K562 (cell line): ENCODE measurements around the gene KCNK18.

ENCODE experiments used
- CHCHD3 ChIP-seq: fragments of 250-450 bp; sonication (Bioruptor Pico); IDR thresholded peaks from 2 replicates; pipeline ENCODE4 v2.1.2; 2022; ENCODE audit warnings: mild to moderate bottlenecking
- CHD2 ChIP-seq: IDR thresholded peaks from 2 replicates; pipeline ENCODE4 v1.6.1; 2011; ENCODE audit warnings: low read depth, low read length
- LEF1 ChIP-seq: fragments of 450-650 bp; IDR thresholded peaks from 2 replicates; pipeline ENCODE4 v1.6.1; 2016; ENCODE audit warnings: mild to moderate bottlenecking
- NRF1 ChIP-seq, 2 experiments: fragments of 450-650 bp; IDR thresholded peaks in 1 of 2; conservative IDR thresholded peaks in 1 of 2; 2 replicates each; pipeline ENCODE4 v1.6.1; 2014; ENCODE audit warnings: mild to moderate bottlenecking in 2 of 2
- PREB ChIP-seq: sonication (generic); formaldehyde crosslinking; IDR thresholded peaks from 2 replicates; pipeline ENCODE4 v1.8.1; 2023; ENCODE audit warnings: mild to moderate bottlenecking, missing genetic modification reagents
- SMAD3 ChIP-seq: fragments of 450-650 bp; formaldehyde crosslinking; conservative IDR thresholded peaks from 2 replicates; pipeline ENCODE4 v1.4.0; 2020; ENCODE audit warnings: mild to moderate bottlenecking

- no peak for TF ChIP-seq CHD2
- no peak for TF ChIP-seq NRF1 (conservative IDR thresholded peaks at IDR 0.05 in 1 of 2, IDR thresholded peaks at IDR 0.05 in 1 of 2)
- no peak for TF ChIP-seq SMAD3
- TF ChIP-seq PREB (CRISPR knock-in tag): no peak
- TF ChIP-seq LEF1: no peak
- TF ChIP-seq CHCHD3 (CRISPR knock-in tag): no peak
Observed at GRCh38 chr10:117184821-117185220, 12.5 kb upstream of the KCNK18 start.
